Activated T-cell treated with anti-CD3 and anti-CD28 coated beads, Interleukin-2, amount 50 U/mL, for 48 hours (primary cell): ENCODE data around the gene MRPL34.

ENCODE experiments used
- DNase-seq, 2 experiments: peaks; one replicate each; pipeline ENCODE4 v3.0.0-alpha.2; 2020

The MRPL34 gene

GRCh38 chr19:17329366-17330261, 23.9 kb downstream of the MRPL34 start:
- DNase-seq: no peak

DNA sequence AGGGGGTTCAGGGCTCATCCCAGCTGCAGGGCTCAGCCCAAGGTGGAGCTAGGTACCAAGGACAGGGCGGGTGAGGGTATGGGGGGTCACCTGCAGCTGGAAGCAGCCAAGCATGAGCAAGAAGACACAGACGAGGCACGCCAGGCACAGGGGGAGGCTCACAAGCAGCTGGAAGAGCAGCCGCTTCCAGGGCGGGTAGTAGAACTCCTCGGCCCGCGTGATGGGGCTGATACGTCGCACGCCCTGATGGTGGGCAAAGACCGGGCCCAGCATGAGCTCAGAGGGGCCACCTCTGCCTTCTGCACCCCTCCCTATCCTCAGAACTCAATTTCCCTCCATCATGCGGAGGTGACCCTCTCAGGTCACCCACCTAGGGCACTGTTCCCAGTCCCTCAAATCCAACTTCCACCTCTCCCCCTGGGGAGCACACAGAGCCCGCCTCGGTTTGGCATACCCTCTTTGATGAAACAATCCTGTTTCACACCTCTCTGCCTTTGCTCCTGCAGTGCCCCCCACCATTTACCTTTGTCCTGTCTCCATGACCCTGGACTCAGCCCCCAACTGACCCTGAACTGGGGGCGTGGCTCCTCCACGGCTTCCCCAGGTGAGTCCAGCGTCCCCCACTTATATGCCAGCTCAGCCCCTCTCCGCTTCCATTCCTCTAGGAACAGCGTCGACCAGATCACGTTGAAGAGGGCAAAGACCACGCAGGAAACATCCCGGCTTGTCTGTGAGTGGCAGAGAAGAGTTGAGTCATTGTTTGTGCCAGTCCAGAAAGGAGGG, 24.8 kb downstream of the MRPL34 start:
- DNase-seq: no peak

- no peak for DNase-seq
Measured at GRCh38 chr19:17331045-17331558, 25.4 kb downstream of the MRPL34 start.

DNA sequence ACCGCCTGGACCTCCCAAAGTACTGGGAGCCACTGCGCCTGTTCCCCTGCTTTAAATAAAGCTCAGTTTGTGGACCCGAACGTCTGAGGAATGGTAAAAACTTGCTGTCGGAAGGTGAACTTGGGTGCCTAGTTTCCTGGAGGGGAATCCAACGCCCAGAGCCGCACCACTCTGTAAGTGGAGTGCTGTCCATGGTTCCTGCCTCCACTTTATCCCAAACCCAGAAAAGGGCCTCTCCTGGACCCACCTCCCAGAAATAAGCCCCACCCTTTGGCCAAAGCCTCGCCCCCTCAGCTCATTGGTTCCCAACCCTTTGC, 26.6 kb downstream of the MRPL34 start:
- DNase-seq: no peak

GRCh38 chr19:17332677-17333581, 27.3 kb downstream of the MRPL34 start:
- DNase-seq: peak; percentile 69 to 74

DNA sequence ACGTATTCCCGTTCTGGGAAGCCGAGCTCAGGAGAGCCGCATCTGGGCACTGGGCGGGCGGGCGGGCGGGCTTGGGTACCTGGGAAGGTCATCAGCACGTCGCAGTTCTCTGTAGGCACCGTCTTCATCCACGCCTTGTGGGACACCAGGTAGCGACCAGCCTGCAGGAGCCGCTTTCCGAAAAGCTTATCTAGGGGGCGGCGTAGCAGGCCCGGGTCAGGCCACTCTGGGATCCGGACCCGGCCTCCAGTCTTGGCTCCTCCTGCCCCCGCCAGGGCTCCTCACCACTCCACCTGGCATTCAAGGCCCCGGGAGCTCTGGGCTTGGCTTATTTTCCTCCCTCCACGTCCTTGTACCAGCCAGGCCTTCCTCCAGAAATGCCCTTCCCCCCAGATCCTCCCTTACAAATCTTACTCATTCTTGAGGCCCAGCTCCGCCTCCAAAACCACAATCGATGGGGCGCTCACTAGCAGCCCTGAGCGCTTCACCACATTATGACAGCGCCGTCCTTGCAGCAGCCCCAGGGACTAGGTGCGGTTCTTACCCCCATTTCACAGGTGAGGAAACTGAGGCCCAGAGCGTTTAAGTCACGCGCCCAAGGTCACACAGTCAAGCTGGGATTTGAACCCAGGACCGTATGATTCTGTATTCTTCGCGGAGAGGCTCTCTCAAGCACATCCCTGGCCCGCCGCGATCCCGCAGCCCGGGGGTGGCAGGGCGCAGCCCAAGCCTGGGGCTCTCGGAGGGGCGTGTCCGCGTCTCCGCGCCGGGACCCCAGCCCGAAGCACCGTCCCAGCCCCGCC, 28.1 kb downstream of the MRPL34 start:
- peak; percentile 85 to 86 for DNase-seq

DNA sequence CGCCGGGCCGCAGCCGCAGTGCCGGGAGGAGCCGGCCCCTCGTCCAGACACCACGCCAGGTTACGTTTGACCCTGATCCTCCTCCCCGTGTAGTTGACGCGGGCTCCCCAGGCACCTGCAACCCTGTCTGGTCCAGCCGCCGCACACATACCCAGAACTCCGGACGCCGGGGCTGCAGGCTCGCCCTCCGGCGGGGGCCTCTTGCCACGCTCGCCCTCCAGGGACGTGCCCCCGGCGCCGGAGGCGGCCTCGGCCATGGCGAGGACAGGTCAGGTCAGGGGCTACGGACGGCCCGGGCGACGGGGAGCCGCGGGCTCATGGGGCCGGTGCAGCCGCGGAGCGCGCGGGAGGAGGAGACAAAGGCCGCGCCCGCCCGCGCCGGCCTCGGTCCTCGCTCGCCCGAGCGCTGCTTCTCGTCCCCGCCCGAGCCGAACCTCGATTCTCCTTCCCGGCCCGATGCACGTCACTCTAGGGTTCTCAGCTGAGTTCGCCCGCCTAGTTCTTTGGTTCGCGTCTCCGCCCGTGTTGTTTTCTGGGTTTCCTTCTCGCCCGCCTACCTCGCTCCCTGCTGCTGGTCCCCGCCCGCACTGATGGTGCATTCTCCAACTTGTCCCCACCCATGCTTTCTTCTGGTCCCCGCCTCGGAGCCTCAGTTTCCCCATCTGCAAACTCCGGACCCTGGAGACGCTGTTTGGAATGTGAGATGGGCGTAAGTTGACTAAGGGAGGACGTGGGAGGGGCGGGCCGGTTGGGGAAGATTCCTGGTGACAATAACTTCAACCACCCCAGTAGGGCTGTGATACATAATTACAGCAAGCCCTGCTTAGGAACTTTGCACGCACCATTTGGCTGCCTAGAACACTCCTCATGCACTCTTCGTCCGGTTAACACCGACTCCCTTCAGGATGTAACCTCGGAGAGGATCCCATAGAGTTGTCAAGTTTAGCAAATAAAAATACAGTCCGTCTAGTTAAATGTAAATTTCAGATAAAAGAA, 29.0 kb downstream of the MRPL34 start, which contains the start of gene ANO8:
Gene ANO8, minus strand, starts transcription at position 442 of the 996 bp plus-strand sequence. Its CDS starts 185 bp downstream, at position 257.
- DNase-seq: peak; percentile 99

GRCh38 chr19:17335575-17335974, 29.9 kb downstream of the MRPL34 start:
- DNase-seq: no peak

DNA sequence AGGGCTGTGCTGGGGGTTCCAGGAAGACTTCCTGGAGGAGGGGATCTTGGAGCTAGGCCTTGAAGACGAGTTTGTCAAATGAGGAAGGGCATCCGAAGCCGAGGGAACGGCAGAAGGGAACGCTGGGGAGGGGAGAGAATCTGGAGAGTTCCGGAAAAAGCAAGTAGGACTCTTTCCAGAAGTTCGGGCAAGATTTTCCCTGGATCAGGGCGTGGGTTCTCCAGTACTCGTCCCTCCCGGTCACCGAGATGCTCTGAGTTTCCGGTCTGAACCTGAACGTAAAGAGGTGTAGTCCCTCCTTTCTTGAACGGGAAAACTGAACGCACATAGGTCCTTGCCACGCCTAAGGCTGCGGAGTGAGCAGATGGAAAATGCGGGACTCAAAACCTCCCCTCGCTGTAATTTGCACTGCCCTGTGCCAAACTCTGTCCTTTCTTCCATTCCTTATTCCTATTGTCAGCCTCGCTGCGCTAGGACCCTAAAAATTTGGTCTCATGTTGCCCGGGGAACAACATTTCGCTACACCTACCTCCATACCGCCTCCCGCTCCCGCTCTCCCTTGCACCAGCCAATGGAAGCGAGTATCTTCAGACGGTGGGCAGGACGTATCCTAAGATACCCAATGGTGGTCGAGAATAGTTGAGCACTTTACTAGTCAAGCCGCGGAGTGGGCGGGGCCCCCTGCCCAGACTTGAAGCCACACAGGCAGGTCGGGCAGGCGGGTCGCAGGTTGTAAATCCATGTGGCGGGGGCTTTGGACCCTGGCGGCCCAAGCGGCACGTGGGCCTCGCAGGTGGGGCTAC, 31.4 kb downstream of the MRPL34 start, which contains the start of gene GTPBP3:
Gene GTPBP3, plus strand, starts transcription at position 682 of the 803 bp plus-strand sequence. Its CDS starts 59 bp downstream, at position 741.
- DNase-seq: peak; percentile 97

- peak in 1 of 2 experiments; percentile 67 for DNase-seq
Measured at GRCh38 chr19:17337675-17338432, 32.2 kb downstream of the MRPL34 start.

DNA sequence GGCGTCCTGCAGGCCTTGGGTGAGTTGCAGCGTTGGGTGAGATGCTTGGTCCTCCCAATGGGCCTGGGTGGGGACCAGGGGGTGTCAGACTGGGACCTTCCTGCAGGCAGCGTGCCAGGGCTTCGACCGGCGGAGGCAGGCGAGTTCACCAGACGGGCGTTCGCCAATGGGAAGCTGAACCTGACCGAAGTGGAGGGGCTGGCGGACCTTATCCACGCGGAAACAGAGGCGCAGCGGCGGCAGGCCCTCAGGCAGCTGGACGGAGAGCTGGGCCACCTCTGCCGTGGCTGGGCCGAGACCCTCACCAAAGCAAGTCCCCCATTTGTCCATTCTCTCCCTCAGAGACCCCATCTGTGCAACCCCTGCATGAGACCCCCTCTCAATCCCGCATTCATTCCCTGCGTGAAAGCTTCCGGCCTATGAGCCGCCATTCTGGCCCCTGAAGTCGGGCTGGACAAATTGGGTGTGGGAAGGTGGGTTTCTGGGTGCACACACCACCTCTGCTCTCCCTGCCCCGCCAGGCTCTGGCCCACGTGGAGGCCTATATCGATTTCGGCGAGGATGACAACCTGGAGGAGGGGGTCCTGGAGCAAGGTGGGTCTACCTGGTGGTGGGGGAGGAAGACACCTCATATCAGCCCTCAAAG, 32.9 kb downstream of the MRPL34 start:
- no peak for DNase-seq

- DNase-seq: peak; percentile 78 to 79
Measured at GRCh38 chr19:17339088-17339741, 33.5 kb downstream of the MRPL34 start.

DNA sequence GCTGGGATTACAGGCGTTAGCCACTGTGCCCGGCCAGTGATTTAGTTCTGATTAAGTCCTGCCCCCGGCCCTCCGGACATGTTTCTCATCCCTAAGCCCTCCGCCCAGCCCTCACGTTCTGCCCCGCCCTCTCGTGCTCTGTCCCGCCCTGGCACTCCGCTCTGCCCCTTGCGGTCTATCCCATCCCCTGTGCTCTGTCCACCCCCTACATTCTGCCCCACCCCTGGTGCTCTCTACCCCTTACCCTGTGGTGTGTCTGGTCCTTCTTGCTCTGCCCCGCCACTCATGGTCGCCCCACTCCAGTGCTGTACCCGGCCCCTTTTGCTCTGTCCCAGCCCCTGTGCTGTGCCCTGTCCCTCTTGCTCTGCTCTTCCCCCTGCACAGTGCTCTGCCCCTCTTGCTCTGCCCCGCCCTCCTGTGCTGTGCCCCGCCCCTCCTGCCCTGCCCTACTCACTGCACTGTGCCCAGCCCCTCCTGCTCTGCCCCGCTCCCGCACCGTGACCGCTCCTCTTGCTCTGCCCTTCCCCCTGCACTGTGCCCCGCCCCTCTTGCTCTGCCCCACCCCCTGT, 34.7 kb downstream of the MRPL34 start:
- DNase-seq: peak in 1 of 2 experiments; percentile 54

DNA sequence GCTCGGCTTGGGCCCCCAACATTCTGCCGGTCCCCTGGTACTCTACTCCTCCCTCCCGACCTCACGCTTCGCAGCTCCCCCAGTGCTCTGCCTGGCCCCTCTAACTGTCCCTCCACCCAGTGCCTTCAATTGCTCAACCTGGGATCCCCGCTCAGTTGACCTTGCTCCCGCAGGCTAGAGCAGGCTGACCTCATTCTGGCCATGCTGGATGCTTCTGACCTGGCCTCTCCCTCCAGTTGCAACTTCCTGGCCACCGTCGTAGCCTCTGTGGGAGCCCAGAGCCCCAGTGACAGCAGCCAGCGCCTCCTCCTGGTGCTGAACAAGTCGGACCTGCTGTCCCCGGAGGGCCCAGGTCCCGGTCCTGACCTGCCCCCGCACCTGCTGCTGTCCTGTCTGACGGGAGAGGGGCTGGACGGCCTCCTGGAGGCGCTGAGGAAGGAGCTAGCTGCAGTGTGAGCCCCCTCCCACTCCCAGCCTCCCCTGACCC, 35.2 kb downstream of the MRPL34 start:
- DNase-seq: no peak

DNA sequence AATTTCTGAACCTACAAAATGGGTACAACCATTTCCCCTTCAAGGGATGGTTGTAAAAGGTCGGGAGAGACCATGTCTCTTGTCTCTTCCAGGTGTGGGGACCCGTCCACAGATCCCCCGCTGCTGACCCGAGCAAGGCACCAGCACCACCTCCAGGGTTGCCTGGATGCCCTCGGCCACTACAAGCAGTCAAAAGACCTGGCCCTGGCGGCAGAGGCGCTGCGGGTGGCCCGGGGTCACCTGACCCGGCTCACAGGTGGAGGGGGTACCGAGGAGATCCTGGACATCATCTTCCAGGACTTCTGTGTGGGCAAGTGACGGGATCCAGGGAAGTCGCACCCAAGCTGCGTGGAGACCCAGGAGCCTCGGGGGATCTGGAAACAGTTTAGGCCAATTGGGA, 35.7 kb downstream of the MRPL34 start:
- no peak for DNase-seq

GRCh38 chr19:17341845-17342244, 36.2 kb downstream of the MRPL34 start:
- DNase-seq: no peak

DNA sequence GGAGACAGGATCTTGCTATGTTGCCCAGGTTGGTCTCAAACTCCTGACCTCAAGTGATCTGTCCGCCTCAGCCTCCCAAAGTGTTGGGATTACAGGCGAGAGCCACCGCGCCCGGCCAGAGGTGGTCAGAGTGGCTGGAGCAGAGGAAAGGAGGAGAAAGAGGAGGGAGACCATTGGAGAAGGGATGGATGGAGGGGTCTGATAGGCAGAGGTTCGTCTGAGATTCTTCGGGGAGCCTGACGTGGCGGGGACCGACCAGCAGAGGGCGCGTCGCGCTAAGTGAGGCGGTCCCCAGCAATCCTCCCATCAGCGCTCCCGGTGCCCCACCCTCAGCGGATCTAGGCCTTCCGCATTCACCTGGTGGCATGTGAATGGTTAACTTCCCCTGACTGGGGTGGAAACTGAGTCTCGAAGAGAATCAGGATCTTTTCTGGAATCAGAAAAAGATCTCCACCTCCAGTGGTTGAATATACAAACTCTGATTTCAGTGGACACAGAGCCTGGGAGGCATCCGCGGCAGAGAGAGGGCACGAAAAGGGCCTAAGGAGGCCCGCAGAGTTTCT, 40.5 kb downstream of the MRPL34 start:
- DNase-seq: peak; percentile 89 to 91
